Measurements from ENCODE around the gene VAPB. TPM values are rescaled to one million over a fixed set of nuclear protein-coding genes. Genes with fewer than 3 reads are reported as not detected.

The VAPB gene
- total RNA-seq, 5 donors from 2014 or later (not counting 1 experiment from before 2014, with no cell fraction given): 26.4 to 35.0 (median 30.8) TPM

DNA sequence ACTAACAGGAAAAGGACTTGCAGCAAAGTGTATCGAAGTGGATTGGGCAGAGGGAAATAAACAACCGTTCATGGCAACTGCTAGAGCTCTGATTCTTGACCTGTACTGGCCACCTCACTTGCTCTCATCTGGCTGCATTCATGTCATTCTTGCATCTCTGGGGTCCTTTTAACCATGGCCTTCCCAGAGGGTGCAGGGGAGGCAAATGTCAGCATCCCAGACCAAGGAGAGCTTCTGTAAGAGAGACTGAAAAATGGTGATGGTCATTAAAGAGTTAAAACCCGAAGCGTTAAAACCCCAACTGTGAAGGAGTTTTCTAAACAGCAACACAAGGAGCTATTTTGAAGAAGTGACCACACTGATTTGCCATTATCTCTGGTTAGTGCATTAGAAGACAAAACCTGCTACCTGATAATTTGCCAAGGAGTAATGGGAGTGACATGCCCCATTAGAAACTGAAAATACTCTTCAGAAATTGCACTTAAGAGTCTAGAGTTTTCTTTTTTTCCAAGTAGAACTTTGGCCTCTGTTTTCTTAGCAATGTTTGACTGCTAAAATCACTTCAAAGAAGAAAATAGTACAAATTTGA, 63.7 kb downstream of the VAPB start:
- CTCF ChIA-PET: no interaction called here
- H3K4me3 Mint-ChIP-seq: no peak overlapping the region
- H3K4me1 Mint-ChIP-seq: peaks cover 0 to 3% (median 0%) of the 10 kb centered on the region in 3 donors
- H3K27ac Mint-ChIP-seq: no peak overlapping the region
- Histone ChIP-seq H3K4me3 (ENCODE audit: control insufficient read depth in 1 of 2, extremely low read depth in 1 of 2, low read length in 1 of 2) (no peak overlapping the region), H3K9me3 (no peaks in the 10 kb centered on the region), H3K36me3 (ENCODE audit: control insufficient read depth in 2 of 2, extremely low read depth in 1 of 2, insufficient read depth in 1 of 2, low read length in 1 of 2) (peaks cover 2 to 3% of the 10 kb centered on the region in 2 donors), H3K27ac (ENCODE audit: low read length) (no peak overlapping the region), H3K4me1 (ENCODE audit: control insufficient read depth in 1 of 2, extremely low read depth in 1 of 2, insufficient read depth in 2 of 2, low read length in 2 of 2) (no peaks in the 10 kb centered on the region), H3K27me3 (replicated peaks in 1 of 2; ENCODE audit: control insufficient read depth in 2 of 2, extremely low read depth in 1 of 2, insufficient read depth in 2 of 2, low read length in 1 of 2) (no peaks in the 10 kb centered on the region)
- H3K9me3 Mint-ChIP-seq: peaks cover 2 to 12% (median 7%) of the 10 kb centered on the region in 3 donors
- DNase-seq: no peak
- H3K36me3 Mint-ChIP-seq: peaks cover 52% of the 10 kb centered on the region
- POLR2A ChIA-PET: no interaction called here
- H3K27me3 Mint-ChIP-seq: no peaks in the 10 kb centered on the region
- no peak for ATAC-seq (replicated peaks in 1 of 4)
- 100% methylated on average over 2 of the region's 4 CpGs for WGBS (ENCODE audit: insufficient coverage)

GRCh38 chr20:58453391-58453790, 64.4 kb downstream of the VAPB start:
- ATAC-seq (replicated peaks in 1 of 4) (no peak), DNase-seq (no peak)
- no peaks in the 10 kb centered on the region for H3K9me3 ChIP-seq
- no peaks in the 10 kb centered on the region for H3K4me1 ChIP-seq (ENCODE audit: control insufficient read depth in 1 of 2, extremely low read depth in 1 of 2, insufficient read depth in 2 of 2, low read length in 2 of 2)
- CTCF ChIA-PET: no interaction called here
- Mint-ChIP-seq H3K4me3 (no peak overlapping the region), H3K27ac (no peak overlapping the region), H3K4me1 (peaks cover 0 to 3% (median 0%) of the 10 kb centered on the region in 3 donors), H3K9me3 (peaks cover 2 to 12% (median 7%) of the 10 kb centered on the region in 3 donors), H3K36me3 (peaks cover 52% of the 10 kb centered on the region), H3K27me3 (no peaks in the 10 kb centered on the region)
- no peak overlapping the region for H3K4me3 ChIP-seq (ENCODE audit: control insufficient read depth in 1 of 2, extremely low read depth in 1 of 2, low read length in 1 of 2)
- no CpG with 5 or more reads among the region's 5 CpGs for WGBS (ENCODE audit: insufficient coverage)
- no peak overlapping the region for H3K27ac ChIP-seq (ENCODE audit: low read length)
- peaks cover 2 to 3% of the 10 kb centered on the region in 2 donors for H3K36me3 ChIP-seq (ENCODE audit: control insufficient read depth in 2 of 2, extremely low read depth in 1 of 2, insufficient read depth in 1 of 2, low read length in 1 of 2)
- H3K27me3 ChIP-seq (replicated peaks in 1 of 2; ENCODE audit: control insufficient read depth in 2 of 2, extremely low read depth in 1 of 2, insufficient read depth in 2 of 2, low read length in 1 of 2): no peaks in the 10 kb centered on the region
- POLR2A ChIA-PET: interaction anchor here in 1 of 2 donors (0.6 kb wide), 1 partner anchor 24 kb away, joined by 3 read pairs; no protein-coding TSS in a partner anchor

DNA sequence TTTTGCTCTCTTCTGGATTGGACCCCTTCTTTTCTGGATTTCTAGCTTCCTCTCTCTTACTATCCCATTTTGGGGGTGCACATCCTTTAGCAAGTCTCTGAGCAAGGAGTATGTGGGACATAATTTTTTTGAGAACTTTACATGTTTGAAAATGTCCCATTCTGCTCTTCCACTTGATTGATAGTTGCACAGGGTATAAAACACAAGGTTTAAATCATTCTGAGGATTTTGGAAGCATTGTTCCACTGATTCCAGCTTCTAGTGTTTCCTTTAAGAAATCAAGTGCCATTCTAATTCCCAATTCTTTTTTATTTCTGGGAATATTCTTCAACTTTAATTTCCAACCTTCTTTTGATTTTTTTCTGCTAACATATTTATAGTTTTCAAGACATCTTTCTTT, 65.4 kb downstream of the VAPB start:
- H3K27ac Mint-ChIP-seq: no peak overlapping the region
- ChIA-PET POLR2A (no interaction called here), CTCF (no interaction called here)
- Histone ChIP-seq H3K27ac (ENCODE audit: low read length) (no peak overlapping the region), H3K27me3 (replicated peaks in 1 of 2; ENCODE audit: control insufficient read depth in 2 of 2, extremely low read depth in 1 of 2, insufficient read depth in 2 of 2, low read length in 1 of 2) (no peaks in the 10 kb centered on the region), H3K36me3 (ENCODE audit: control insufficient read depth in 2 of 2, extremely low read depth in 1 of 2, insufficient read depth in 1 of 2, low read length in 1 of 2) (no peaks in the 10 kb centered on the region), H3K9me3 (no peaks in the 10 kb centered on the region), H3K4me3 (ENCODE audit: control insufficient read depth in 1 of 2, extremely low read depth in 1 of 2, low read length in 1 of 2) (no peak overlapping the region), H3K4me1 (ENCODE audit: control insufficient read depth in 1 of 2, extremely low read depth in 1 of 2, insufficient read depth in 2 of 2, low read length in 2 of 2) (no peaks in the 10 kb centered on the region)
- peaks cover 2 to 12% (median 7%) of the 10 kb centered on the region in 3 donors for H3K9me3 Mint-ChIP-seq
- no peak overlapping the region for H3K4me3 Mint-ChIP-seq
- DNase-seq (no peak), ATAC-seq (replicated peaks in 1 of 4) (no peak)
- H3K27me3 Mint-ChIP-seq: no peaks in the 10 kb centered on the region
- H3K4me1 Mint-ChIP-seq: peaks cover 0 to 5% (median 0%) of the 10 kb centered on the region in 3 donors
- H3K36me3 Mint-ChIP-seq: peaks cover 48% of the 10 kb centered on the region

DNA sequence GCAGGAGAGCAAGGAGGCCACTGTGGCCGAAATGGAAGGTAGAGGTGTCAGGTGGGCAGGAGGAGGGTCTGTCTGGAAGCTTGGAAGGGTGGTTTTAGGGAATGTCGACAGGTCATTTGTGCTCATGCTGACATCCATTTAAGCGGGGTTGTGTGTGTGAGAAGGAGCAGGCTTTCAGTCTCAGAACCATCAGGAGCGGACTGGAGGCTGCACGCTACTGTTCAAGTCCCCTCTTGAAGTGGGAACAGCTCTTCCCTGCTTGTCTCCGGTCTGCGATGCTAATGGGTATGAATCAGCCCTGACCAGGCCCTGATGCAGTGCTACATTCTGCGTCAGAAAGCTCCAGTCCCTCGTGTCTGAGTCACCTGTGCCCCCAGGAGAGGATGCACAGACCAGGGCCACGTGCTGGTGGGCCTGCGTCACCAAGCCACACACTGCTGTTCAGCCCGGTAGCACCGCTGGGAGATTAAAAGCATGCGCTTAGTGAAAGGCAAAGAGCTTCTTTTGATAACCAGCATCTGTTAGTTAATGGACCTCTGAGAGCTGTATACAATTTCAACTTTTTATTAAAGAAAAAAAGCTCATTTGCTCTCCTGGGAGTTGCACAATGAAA, 68.2 kb downstream of the VAPB start:
- CTCF ChIA-PET: no interaction called here

GRCh38 chr20:58458342-58459057, 69.5 kb downstream of the VAPB start:
- no peak overlapping the region for H3K4me3 Mint-ChIP-seq
- DNase-seq (no peak), ATAC-seq (replicated peaks in 1 of 4) (no peak)
- Histone ChIP-seq H3K27ac (ENCODE audit: low read length) (no peak overlapping the region), H3K4me1 (ENCODE audit: control insufficient read depth in 1 of 2, extremely low read depth in 1 of 2, insufficient read depth in 2 of 2, low read length in 2 of 2) (no peaks in the 10 kb centered on the region), H3K27me3 (replicated peaks in 1 of 2; ENCODE audit: control insufficient read depth in 2 of 2, extremely low read depth in 1 of 2, insufficient read depth in 2 of 2, low read length in 1 of 2) (no peaks in the 10 kb centered on the region), H3K9me3 (no peaks in the 10 kb centered on the region), H3K4me3 (ENCODE audit: control insufficient read depth in 1 of 2, extremely low read depth in 1 of 2, low read length in 1 of 2) (no peak overlapping the region), H3K36me3 (ENCODE audit: control insufficient read depth in 2 of 2, extremely low read depth in 1 of 2, insufficient read depth in 1 of 2, low read length in 1 of 2) (no peaks in the 10 kb centered on the region)
- H3K27ac Mint-ChIP-seq: no peak overlapping the region
- peaks cover 2 to 12% (median 7%) of the 10 kb centered on the region in 3 donors for H3K9me3 Mint-ChIP-seq
- H3K4me1 Mint-ChIP-seq: peaks cover 0 to 4% (median 0%) of the 10 kb centered on the region in 3 donors
- H3K27me3 Mint-ChIP-seq: no peaks in the 10 kb centered on the region
- 87% methylated on average over 13 of the region's 16 CpGs for WGBS (ENCODE audit: insufficient coverage)
- POLR2A ChIA-PET: no interaction called here
- CTCF ChIA-PET: no interaction called here
- peaks cover 30% of the 10 kb centered on the region for H3K36me3 Mint-ChIP-seq

More for the DNA sequence above, 68.2 kb downstream of the VAPB start:
- H3K27me3 Mint-ChIP-seq: no peaks in the 10 kb centered on the region
- Histone ChIP-seq H3K9me3 (no peaks in the 10 kb centered on the region), H3K27ac (ENCODE audit: low read length) (no peak overlapping the region), H3K27me3 (replicated peaks in 1 of 2; ENCODE audit: control insufficient read depth in 2 of 2, extremely low read depth in 1 of 2, insufficient read depth in 2 of 2, low read length in 1 of 2) (no peaks in the 10 kb centered on the region), H3K36me3 (ENCODE audit: control insufficient read depth in 2 of 2, extremely low read depth in 1 of 2, insufficient read depth in 1 of 2, low read length in 1 of 2) (no peaks in the 10 kb centered on the region), H3K4me1 (ENCODE audit: control insufficient read depth in 1 of 2, extremely low read depth in 1 of 2, insufficient read depth in 2 of 2, low read length in 2 of 2) (no peaks in the 10 kb centered on the region), H3K4me3 (ENCODE audit: control insufficient read depth in 1 of 2, extremely low read depth in 1 of 2, low read length in 1 of 2) (no peak overlapping the region)
- ATAC-seq (replicated peaks in 1 of 4) (no peak), DNase-seq (no peak)
- peaks cover 2 to 12% (median 7%) of the 10 kb centered on the region in 3 donors for H3K9me3 Mint-ChIP-seq
- POLR2A ChIA-PET: no interaction called here
- H3K4me3 Mint-ChIP-seq: no peak overlapping the region
- 92% methylated on average over 12 of the region's 14 CpGs for WGBS (ENCODE audit: insufficient coverage)
- peaks cover 0 to 7% (median 0%) of the 10 kb centered on the region in 3 donors for H3K4me1 Mint-ChIP-seq
- H3K27ac Mint-ChIP-seq: no peak overlapping the region
- H3K36me3 Mint-ChIP-seq: peaks cover 36% of the 10 kb centered on the region

DNA sequence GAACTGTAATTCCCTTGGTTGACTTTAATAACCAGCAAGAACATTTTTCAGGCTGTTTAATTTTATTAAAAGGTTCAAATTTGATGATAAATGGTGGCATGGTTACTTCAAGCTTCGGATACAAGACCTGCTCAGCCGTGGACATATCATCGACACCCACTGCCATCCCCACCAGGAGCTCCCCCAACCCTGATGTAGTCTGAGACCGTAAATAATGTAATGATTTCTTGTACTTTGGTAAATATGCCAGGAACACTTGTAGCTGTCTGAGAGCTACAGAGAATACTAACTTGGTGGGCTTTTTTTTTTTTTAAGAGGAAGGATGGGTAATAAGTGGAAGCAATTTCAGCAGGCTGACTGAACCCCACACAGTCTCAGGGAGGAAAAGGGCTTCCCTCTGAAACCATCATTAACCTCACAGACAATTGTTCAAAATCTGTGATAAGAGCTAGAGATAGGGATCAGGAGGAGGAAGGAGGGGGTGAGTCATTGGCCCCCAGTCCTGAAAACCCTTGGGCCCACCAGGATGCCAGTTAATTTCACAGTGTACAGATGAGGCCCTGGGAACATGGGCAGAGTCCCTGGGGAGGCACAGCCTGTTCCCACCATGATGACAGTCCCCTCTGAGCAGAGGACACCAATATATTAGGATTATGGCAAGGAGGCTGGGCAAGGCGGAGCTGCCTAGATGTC, 70.2 kb downstream of the VAPB start:
- no peak overlapping the region for H3K4me3 ChIP-seq (ENCODE audit: control insufficient read depth in 1 of 2, extremely low read depth in 1 of 2, low read length in 1 of 2)
- H3K4me1 Mint-ChIP-seq: peaks cover 0 to 4% (median 0%) of the 10 kb centered on the region in 3 donors
- peaks cover 0 to 8% (median 3%) of the 10 kb centered on the region in 3 donors for H3K9me3 Mint-ChIP-seq
- H3K4me3 Mint-ChIP-seq: no peak overlapping the region
- H3K9me3 ChIP-seq: no peaks in the 10 kb centered on the region
- H3K27me3 Mint-ChIP-seq: no peaks in the 10 kb centered on the region
- POLR2A ChIA-PET: no interaction called here
- CTCF ChIA-PET: no interaction called here
- no peak overlapping the region for H3K27ac ChIP-seq (ENCODE audit: low read length)
- DNase-seq (no peak), ATAC-seq (replicated peaks in 1 of 4) (no peak)
- 92% methylated on average over 1 of the region's 5 CpGs for WGBS (ENCODE audit: insufficient coverage)
- no peaks in the 10 kb centered on the region for H3K36me3 ChIP-seq (ENCODE audit: control insufficient read depth in 2 of 2, extremely low read depth in 1 of 2, insufficient read depth in 1 of 2, low read length in 1 of 2)
- H3K4me1 ChIP-seq (ENCODE audit: control insufficient read depth in 1 of 2, extremely low read depth in 1 of 2, insufficient read depth in 2 of 2, low read length in 2 of 2): no peaks in the 10 kb centered on the region
- no peaks in the 10 kb centered on the region for H3K27me3 ChIP-seq (replicated peaks in 1 of 2; ENCODE audit: control insufficient read depth in 2 of 2, extremely low read depth in 1 of 2, insufficient read depth in 2 of 2, low read length in 1 of 2)
- H3K27ac Mint-ChIP-seq: no peak overlapping the region
- peaks cover 26% of the 10 kb centered on the region for H3K36me3 Mint-ChIP-seq
